A549 (cell line): ENCODE measurements around the gene ACTR1B.
A peak's percentile ranks its signal among the peaks of the same experiment; 100 is the strongest.

Experiments used
- CEBPB ChIP-seq, 2 experiments: fragments of >200 bp in 1 of 2; sonication (Bioruptor Twin) in 1 of 2; formaldehyde crosslinking in 1 of 2; IDR thresholded peaks; 2 replicates each; pipeline ENCODE4 v1.6.1; 2012 to 2016
- SMC3 ChIP-seq: fragments of >200 bp; sonication (Bioruptor Twin); formaldehyde crosslinking; IDR thresholded peaks from 3 replicates; pipeline ENCODE4 v1.6.1; 2018; ENCODE audit warnings: inconsistent platforms
- USF2 ChIP-seq: fragments of 450-650 bp; IDR thresholded peaks from 2 replicates; pipeline ENCODE4 v1.6.1; 2014; ENCODE audit warnings: antibody characterized with exemption
- TF ChIP-seq, protein P1 (sequence below): fragments of >200 bp; sonication (Bioruptor Twin); formaldehyde crosslinking; IDR thresholded peaks from 3 replicates; pipeline ENCODE4 v1.5.1; 2016

DNA sequence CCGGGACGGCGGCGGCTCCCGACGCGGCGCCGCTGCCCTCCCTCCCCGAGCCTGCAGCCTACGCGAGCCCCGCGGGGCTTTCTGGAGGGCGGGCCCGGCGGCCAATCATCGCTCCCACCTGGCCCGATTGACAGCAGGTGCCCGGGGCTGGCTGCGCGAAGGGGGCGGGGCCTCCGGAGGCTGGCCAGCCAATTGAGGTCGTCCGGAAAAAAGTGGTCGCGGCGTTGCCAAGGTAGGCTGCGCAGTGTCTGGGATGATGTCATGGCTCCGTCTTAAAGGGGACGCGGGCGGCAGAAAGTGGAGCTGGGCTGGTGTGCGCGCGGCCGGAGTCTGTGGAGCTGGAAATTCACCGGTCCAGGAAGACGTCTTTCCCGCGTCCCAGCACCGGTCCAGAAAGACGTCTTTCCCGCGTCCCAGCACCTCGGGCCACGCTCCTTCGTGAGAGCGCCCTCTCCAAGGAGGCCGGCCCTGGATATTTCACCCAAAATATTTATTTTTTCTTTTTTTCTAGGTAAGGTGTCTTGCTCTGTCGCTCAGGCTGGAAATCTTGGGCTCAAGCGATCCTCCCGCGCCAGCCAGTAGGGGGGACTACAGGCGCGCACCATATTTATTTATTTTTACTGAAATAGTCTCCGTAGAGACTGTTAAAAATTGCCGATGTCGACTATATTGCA, at the start of gene ACTR1B:
- TF ChIP-seq, protein P1, sequence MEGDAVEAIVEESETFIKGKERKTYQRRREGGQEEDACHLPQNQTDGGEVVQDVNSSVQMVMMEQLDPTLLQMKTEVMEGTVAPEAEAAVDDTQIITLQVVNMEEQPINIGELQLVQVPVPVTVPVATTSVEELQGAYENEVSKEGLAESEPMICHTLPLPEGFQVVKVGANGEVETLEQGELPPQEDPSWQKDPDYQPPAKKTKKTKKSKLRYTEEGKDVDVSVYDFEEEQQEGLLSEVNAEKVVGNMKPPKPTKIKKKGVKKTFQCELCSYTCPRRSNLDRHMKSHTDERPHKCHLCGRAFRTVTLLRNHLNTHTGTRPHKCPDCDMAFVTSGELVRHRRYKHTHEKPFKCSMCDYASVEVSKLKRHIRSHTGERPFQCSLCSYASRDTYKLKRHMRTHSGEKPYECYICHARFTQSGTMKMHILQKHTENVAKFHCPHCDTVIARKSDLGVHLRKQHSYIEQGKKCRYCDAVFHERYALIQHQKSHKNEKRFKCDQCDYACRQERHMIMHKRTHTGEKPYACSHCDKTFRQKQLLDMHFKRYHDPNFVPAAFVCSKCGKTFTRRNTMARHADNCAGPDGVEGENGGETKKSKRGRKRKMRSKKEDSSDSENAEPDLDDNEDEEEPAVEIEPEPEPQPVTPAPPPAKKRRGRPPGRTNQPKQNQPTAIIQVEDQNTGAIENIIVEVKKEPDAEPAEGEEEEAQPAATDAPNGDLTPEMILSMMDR = peak; percentile 61
- no peak; a peak in 1 of 4 replicates for TF ChIP-seq CEBPB (IDR thresholded peaks at IDR 0.05)
- TF ChIP-seq SMC3 = peak; percentile 29; the same call in 1 of the 3 replicates
- no peak for TF ChIP-seq USF2
